ENCODE results near the gene SERPINA3.

SERPINA3 gene

GRCh38 chr14:94659901-94660300 lies 47.7 kb downstream of the SERPINA3 start:
- DNase-seq: no peak

- no peak for DNase-seq
Observed at GRCh38 chr14:94660306-94660946, 48.2 kb downstream of the SERPINA3 start.

- no peak for DNase-seq
Observed at GRCh38 chr14:94663538-94663937, 51.3 kb downstream of the SERPINA3 start.

- no peak for DNase-seq
Observed at GRCh38 chr14:94663965-94664704, 51.9 kb downstream of the SERPINA3 start.

GRCh38 chr14:94665121-94665520 lies 52.9 kb downstream of the SERPINA3 start:
- no peak for DNase-seq

- no peak for DNase-seq
Observed at GRCh38 chr14:94665544-94665943, 53.4 kb downstream of the SERPINA3 start.

GRCh38 chr14:94670692-94671285 lies 58.6 kb downstream of the SERPINA3 start:
- no peak for DNase-seq

GRCh38 chr14:94671870-94672444 lies 59.8 kb downstream of the SERPINA3 start:
- no peak for DNase-seq

- DNase-seq: no peak
Observed at GRCh38 chr14:94673071-94673470, 60.9 kb downstream of the SERPINA3 start.
